Measurements from ENCODE around the gene KIF12. TPM values are rescaled to one million over a fixed set of nuclear protein-coding genes. Genes with fewer than 3 reads are reported as not detected.

The KIF12 gene
- total and polyA plus RNA-seq, 2 experiments from 2014 or later: 4.2 to 4.3 TPM

DNA sequence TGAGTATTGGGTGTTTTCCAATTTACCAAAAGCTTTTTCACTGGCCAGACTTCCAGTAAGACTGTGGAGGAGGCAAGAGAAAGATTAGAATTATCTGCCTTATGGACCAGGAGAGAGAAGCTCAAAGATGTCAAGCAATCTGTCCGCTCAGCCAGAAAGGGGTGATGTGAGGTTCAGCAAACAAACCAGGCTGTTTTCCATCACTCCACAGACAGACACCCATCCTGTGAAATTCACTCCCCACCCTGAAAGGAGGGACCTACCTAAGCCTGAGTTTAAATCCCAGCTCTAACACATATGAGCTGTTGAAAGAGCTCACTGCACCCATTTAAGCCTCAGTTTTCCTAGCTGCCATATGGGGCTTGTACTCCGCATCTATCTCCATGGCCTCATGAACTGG lies 41.3 kb upstream of the KIF12 start:
- no peak overlapping the region for H3K4me3 ChIP-seq
- Mint-ChIP-seq H3K4me3 (no peak overlapping the region), H3K36me3 (ENCODE audit: low read depth) (no peaks in the 10 kb centered on the region; the same call in 2 of the 3 replicates), H3K27me3 (ENCODE audit: insufficient read depth, low read depth, poor library complexity) (peaks cover 11% of the 10 kb centered on the region), H3K4me1 (no peaks in the 10 kb centered on the region), H3K27ac (no peak overlapping the region), H3K9me3 (no peaks in the 10 kb centered on the region)
- no peak for DNase-seq (ENCODE audit: low spot score)
- no peaks in the 10 kb centered on the region for H3F3A ChIP-seq (replicated peaks; ENCODE audit: low read depth)
- H3K4me2 ChIP-seq: no peak overlapping the region
- H3K27me3 ChIP-seq (ENCODE audit: insufficient read depth): no peaks in the 10 kb centered on the region
- no peaks in the 10 kb centered on the region for H3K79me2 ChIP-seq (replicated peaks; ENCODE audit: insufficient read depth)
- no peaks in the 10 kb centered on the region for H4K20me1 ChIP-seq (replicated peaks; ENCODE audit: insufficient read depth)
- no peaks in the 10 kb centered on the region for H3K4me1 ChIP-seq (ENCODE audit: insufficient read depth)
- H3K27ac ChIP-seq (ENCODE audit: low read depth): no peak overlapping the region
- ATAC-seq: no peak
- no peaks in the 10 kb centered on the region for H3K9me2 ChIP-seq (ENCODE audit: insufficient read depth)
- H2AFZ ChIP-seq: no peak overlapping the region
- no peak for TF ChIP-seq EZH2phosphoT487 (IDR thresholded peaks at IDR 0.05; ENCODE audit: unreplicated experiment)
- TF ChIP-seq, protein P1, sequence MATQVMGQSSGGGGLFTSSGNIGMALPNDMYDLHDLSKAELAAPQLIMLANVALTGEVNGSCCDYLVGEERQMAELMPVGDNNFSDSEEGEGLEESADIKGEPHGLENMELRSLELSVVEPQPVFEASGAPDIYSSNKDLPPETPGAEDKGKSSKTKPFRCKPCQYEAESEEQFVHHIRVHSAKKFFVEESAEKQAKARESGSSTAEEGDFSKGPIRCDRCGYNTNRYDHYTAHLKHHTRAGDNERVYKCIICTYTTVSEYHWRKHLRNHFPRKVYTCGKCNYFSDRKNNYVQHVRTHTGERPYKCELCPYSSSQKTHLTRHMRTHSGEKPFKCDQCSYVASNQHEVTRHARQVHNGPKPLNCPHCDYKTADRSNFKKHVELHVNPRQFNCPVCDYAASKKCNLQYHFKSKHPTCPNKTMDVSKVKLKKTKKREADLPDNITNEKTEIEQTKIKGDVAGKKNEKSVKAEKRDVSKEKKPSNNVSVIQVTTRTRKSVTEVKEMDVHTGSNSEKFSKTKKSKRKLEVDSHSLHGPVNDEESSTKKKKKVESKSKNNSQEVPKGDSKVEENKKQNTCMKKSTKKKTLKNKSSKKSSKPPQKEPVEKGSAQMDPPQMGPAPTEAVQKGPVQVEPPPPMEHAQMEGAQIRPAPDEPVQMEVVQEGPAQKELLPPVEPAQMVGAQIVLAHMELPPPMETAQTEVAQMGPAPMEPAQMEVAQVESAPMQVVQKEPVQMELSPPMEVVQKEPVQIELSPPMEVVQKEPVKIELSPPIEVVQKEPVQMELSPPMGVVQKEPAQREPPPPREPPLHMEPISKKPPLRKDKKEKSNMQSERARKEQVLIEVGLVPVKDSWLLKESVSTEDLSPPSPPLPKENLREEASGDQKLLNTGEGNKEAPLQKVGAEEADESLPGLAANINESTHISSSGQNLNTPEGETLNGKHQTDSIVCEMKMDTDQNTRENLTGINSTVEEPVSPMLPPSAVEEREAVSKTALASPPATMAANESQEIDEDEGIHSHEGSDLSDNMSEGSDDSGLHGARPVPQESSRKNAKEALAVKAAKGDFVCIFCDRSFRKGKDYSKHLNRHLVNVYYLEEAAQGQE (IDR thresholded peaks at IDR 0.05; ENCODE audit: unreplicated experiment): no peak
- H3K36me3 ChIP-seq (ENCODE audit: insufficient read depth): no peaks in the 10 kb centered on the region

DNA sequence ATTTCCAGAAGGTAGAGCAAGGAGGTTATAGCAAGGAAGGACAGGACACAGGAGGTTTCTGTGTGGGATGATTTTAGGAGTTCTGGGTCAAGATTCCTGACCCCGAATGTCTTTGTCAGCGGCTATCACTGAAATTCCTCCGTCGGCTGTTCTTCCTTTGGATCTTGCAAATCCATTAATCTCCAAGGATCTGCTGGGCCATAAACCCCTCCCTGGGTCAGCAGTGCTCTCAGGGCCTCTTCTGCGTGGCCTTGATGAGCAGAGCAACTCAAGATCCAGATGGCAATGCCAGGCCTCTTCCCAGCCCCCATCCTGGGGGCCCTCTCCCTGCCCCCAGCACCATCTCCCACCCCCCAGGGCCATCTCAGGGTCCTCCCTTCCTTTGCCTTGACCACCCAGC lies 40.0 kb upstream of the KIF12 start:
- no peaks in the 10 kb centered on the region for H3F3A ChIP-seq (replicated peaks; ENCODE audit: low read depth)
- no peaks in the 10 kb centered on the region for H3K27me3 ChIP-seq (ENCODE audit: insufficient read depth)
- Mint-ChIP-seq H3K27me3 (ENCODE audit: insufficient read depth, low read depth, poor library complexity) (peaks cover 12% of the 10 kb centered on the region), H3K36me3 (ENCODE audit: low read depth) (no peaks in the 10 kb centered on the region; the same call in 2 of the 3 replicates), H3K4me1 (no peaks in the 10 kb centered on the region), H3K9me3 (no peaks in the 10 kb centered on the region), H3K27ac (no peak overlapping the region), H3K4me3 (no peak overlapping the region)
- no peaks in the 10 kb centered on the region for H4K20me1 ChIP-seq (replicated peaks; ENCODE audit: insufficient read depth)
- no peak overlapping the region for H3K27ac ChIP-seq (ENCODE audit: low read depth)
- no peaks in the 10 kb centered on the region for H3K9me2 ChIP-seq (ENCODE audit: insufficient read depth)
- no peak for ATAC-seq
- DNase-seq (ENCODE audit: low spot score): no peak
- H3K36me3 ChIP-seq (ENCODE audit: insufficient read depth): no peaks in the 10 kb centered on the region
- no peaks in the 10 kb centered on the region for H3K79me2 ChIP-seq (replicated peaks; ENCODE audit: insufficient read depth)
- H3K4me2 ChIP-seq: no peak overlapping the region
- H2AFZ ChIP-seq: no peak overlapping the region
- no peak for TF ChIP-seq ZNF114 (CRISPR knock-in tag; IDR thresholded peaks at IDR 0.05)
- no peak for TF ChIP-seq POLR2AphosphoS5 (IDR thresholded peaks at IDR 0.05; ENCODE audit: low read depth)
- no peak for TF ChIP-seq NANOG (IDR thresholded peaks at IDR 0.05; ENCODE audit: borderline replicate concordance)
- TF ChIP-seq EZH2phosphoT487 (IDR thresholded peaks at IDR 0.05; ENCODE audit: unreplicated experiment): no peak
- no peak for TF ChIP-seq CREB1 (CRISPR knock-in tag; IDR thresholded peaks at IDR 0.05; ENCODE audit: low read depth)
- TF ChIP-seq, protein P2, sequence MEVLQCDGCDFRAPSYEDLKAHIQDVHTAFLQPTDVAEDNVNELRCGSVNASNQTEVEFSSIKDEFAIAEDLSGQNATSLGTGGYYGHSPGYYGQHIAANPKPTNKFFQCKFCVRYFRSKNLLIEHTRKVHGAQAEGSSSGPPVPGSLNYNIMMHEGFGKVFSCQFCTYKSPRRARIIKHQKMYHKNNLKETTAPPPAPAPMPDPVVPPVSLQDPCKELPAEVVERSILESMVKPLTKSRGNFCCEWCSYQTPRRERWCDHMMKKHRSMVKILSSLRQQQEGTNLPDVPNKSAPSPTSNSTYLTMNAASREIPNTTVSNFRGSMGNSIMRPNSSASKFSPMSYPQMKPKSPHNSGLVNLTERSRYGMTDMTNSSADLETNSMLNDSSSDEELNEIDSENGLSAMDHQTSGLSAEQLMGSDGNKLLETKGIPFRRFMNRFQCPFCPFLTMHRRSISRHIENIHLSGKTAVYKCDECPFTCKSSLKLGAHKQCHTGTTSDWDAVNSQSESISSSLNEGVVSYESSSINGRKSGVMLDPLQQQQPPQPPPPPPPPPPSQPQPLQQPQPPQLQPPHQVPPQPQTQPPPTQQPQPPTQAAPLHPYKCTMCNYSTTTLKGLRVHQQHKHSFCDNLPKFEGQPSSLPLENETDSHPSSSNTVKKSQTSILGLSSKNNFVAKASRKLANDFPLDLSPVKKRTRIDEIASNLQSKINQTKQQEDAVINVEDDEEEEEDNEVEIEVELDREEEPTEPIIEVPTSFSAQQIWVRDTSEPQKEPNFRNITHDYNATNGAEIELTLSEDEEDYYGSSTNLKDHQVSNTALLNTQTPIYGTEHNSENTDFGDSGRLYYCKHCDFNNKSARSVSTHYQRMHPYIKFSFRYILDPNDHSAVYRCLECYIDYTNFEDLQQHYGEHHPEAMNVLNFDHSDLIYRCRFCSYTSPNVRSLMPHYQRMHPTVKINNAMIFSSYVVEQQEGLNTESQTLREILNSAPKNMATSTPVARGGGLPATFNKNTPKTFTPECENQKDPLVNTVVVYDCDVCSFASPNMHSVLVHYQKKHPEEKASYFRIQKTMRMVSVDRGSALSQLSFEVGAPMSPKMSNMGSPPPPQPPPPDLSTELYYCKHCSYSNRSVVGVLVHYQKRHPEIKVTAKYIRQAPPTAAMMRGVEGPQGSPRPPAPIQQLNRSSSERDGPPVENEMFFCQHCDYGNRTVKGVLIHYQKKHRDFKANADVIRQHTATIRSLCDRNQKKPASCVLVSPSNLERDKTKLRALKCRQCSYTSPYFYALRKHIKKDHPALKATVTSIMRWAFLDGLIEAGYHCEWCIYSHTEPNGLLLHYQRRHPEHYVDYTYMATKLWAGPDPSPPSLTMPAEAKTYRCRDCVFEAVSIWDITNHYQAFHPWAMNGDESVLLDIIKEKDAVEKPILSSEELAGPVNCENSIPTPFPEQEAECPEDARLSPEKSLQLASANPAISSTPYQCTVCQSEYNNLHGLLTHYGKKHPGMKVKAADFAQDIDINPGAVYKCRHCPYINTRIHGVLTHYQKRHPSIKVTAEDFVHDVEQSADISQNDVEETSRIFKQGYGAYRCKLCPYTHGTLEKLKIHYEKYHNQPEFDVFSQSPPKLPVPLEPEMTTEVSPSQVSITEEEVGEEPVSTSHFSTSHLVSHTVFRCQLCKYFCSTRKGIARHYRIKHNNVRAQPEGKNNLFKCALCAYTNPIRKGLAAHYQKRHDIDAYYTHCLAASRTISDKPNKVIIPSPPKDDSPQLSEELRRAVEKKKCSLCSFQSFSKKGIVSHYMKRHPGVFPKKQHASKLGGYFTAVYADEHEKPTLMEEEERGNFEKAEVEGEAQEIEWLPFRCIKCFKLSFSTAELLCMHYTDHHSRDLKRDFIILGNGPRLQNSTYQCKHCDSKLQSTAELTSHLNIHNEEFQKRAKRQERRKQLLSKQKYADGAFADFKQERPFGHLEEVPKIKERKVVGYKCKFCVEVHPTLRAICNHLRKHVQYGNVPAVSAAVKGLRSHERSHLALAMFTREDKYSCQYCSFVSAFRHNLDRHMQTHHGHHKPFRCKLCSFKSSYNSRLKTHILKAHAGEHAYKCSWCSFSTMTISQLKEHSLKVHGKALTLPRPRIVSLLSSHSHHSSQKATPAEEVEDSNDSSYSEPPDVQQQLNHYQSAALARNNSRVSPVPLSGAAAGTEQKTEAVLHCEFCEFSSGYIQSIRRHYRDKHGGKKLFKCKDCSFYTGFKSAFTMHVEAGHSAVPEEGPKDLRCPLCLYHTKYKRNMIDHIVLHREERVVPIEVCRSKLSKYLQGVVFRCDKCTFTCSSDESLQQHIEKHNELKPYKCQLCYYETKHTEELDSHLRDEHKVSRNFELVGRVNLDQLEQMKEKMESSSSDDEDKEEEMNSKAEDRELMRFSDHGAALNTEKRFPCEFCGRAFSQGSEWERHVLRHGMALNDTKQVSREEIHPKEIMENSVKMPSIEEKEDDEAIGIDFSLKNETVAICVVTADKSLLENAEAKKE (CRISPR knock-in tag; IDR thresholded peaks at IDR 0.05): no peak
- no peak for TF ChIP-seq ZNF331 (CRISPR knock-in tag; IDR thresholded peaks at IDR 0.05; ENCODE audit: low read depth)
- H3K4me3 ChIP-seq: no peak overlapping the region
- H3K4me1 ChIP-seq (ENCODE audit: insufficient read depth): no peaks in the 10 kb centered on the region
